ENCODE measurements around the gene TOM1L1. TPM values are rescaled to one million over a fixed set of nuclear protein-coding genes. Genes with fewer than 3 reads are reported as not detected.

TOM1L1 gene
- total RNA-seq, 1 donor from 2014 or later, result 107 TPM

DNA sequence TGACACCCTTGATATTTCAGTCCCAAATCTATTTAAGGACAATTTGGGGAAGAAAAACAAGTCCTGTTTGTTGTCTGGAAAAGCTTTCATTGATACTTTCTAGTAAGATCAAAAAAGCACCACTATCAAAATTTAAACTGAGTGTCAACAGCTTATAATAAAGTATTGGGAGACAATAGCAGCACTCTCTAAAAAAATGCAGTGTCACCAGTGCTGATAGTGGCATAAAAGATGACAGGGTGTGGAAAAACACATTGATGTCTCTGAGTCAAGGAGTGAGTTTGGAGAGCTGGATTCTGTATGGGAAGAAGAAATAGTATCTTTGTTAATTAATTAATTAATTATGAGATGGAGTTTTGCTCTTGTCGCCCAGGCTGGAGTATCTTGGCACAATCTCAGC, 8.3 kb upstream of the TOM1L1 start:
- TF ChIP-seq, protein P1, sequence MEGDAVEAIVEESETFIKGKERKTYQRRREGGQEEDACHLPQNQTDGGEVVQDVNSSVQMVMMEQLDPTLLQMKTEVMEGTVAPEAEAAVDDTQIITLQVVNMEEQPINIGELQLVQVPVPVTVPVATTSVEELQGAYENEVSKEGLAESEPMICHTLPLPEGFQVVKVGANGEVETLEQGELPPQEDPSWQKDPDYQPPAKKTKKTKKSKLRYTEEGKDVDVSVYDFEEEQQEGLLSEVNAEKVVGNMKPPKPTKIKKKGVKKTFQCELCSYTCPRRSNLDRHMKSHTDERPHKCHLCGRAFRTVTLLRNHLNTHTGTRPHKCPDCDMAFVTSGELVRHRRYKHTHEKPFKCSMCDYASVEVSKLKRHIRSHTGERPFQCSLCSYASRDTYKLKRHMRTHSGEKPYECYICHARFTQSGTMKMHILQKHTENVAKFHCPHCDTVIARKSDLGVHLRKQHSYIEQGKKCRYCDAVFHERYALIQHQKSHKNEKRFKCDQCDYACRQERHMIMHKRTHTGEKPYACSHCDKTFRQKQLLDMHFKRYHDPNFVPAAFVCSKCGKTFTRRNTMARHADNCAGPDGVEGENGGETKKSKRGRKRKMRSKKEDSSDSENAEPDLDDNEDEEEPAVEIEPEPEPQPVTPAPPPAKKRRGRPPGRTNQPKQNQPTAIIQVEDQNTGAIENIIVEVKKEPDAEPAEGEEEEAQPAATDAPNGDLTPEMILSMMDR (IDR thresholded peaks at IDR 0.05), result no peak
- TF ChIP-seq EZH2phosphoT487 (IDR thresholded peaks at IDR 0.05) (no peak), EZH2 (IDR thresholded peaks at IDR 0.05) (no peak)

DNA sequence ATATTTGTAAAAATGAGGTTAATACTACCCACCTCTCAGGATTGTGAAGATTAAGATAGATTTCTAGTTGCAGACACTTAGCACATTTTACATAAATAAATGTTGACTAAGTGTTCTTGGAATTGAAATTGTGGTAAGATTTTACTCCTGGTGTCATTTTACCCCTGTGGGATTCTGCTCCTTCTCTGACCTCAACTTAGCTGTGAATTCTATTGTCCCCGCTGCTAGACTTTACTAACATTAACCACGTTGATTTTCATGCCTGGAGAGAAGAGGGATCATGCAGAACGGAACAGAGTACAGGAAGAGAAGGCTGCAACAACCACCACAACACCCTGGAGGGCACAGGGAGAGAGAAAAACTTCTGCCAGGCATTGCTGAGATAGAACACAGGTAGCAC, 2.1 kb upstream of the TOM1L1 start:
- H3K27me3 ChIP-seq, result no peaks in the 10 kb centered on the region
- H3K4me2 ChIP-seq, result no peak overlapping the region
- H3K4me1 ChIP-seq, result peaks cover 10% of the 10 kb centered on the region
- Mint-ChIP-seq H3K27ac (no peak overlapping the region), H3K4me1 (peaks cover 26% of the 10 kb centered on the region), H3K9me3 (no peaks in the 10 kb centered on the region), H3K4me3 (peak overlapping the region; percentile 6), H3K36me3 (peaks cover 2% of the 10 kb centered on the region), H3K27me3 (ENCODE audit: insufficient read depth, low read depth) (peaks cover 6% of the 10 kb centered on the region)
- H3K27ac ChIP-seq, result no peak overlapping the region
- H3K9ac ChIP-seq, result no peak overlapping the region
- H3K4me3 ChIP-seq, result no peak overlapping the region
- H2AFZ ChIP-seq (replicated peaks), result no peak overlapping the region
- no peaks in the 10 kb centered on the region for H3K36me3 ChIP-seq
- H3K9me3 ChIP-seq (ENCODE audit: low read depth), result no peaks in the 10 kb centered on the region
- no peaks in the 10 kb centered on the region for H3K79me2 ChIP-seq (ENCODE audit: low read depth)
- no peaks in the 10 kb centered on the region for H4K20me1 ChIP-seq (ENCODE audit: low read depth)
- TF ChIP-seq, protein P1 (IDR thresholded peaks at IDR 0.05), result no peak
- TF ChIP-seq EZH2 (IDR thresholded peaks at IDR 0.05) (no peak), EZH2phosphoT487 (IDR thresholded peaks at IDR 0.05) (no peak)
- peaks cover 17% of the 10 kb centered on the region for H3F3A ChIP-seq (ENCODE audit: low read depth)
- DNase-seq (ENCODE audit: low spot score), result no peak

More for the DNA sequence above, 8.3 kb upstream of the TOM1L1 start:
- H3K36me3 ChIP-seq, result no peaks in the 10 kb centered on the region
- no peak overlapping the region for H3K4me3 Mint-ChIP-seq
- H3K27me3 ChIP-seq, result no peaks in the 10 kb centered on the region
- peaks cover 5% of the 10 kb centered on the region for H3K4me1 Mint-ChIP-seq
- H3K9ac ChIP-seq, result no peak overlapping the region
- H3K79me2 ChIP-seq (ENCODE audit: low read depth), result no peaks in the 10 kb centered on the region
- H3K4me3 ChIP-seq, result no peak overlapping the region
- H3K27ac Mint-ChIP-seq, result no peak overlapping the region
- H3K4me1 ChIP-seq, result no peaks in the 10 kb centered on the region
- no peaks in the 10 kb centered on the region for H4K20me1 ChIP-seq (ENCODE audit: low read depth)
- H3K27ac ChIP-seq, result no peak overlapping the region
- no peaks in the 10 kb centered on the region for H3K36me3 Mint-ChIP-seq
- no peak for DNase-seq (ENCODE audit: low spot score)
- H3K27me3 Mint-ChIP-seq (ENCODE audit: insufficient read depth, low read depth), result peaks cover 5% of the 10 kb centered on the region
- H2AFZ ChIP-seq (replicated peaks), result no peak overlapping the region
- H3K4me2 ChIP-seq, result no peak overlapping the region
- no peaks in the 10 kb centered on the region for H3K9me3 ChIP-seq (ENCODE audit: low read depth)
- H3F3A ChIP-seq (ENCODE audit: low read depth), result no peaks in the 10 kb centered on the region
- H3K9me3 Mint-ChIP-seq, result no peaks in the 10 kb centered on the region

DNA sequence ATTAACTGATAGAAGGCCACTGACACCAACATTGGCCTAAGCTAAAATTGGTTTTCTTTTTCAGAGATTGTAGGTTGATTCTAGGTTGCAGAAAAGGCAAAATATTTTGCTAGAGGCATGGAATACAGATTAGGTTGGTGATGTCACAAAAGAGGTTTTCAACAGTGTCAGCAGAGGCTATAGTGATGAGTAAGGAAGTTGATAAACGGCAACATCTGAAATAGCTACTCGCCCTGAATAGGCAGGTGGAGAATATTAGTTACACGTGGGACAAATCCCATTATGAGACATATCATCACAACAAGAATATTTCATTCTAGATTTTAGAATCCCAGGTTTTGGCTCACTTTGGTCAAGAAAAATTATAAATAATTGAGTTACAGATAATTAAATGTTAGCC, 1.5 kb upstream of the TOM1L1 start:
- Histone ChIP-seq H3K4me2 (no peak overlapping the region), H3K36me3 (no peaks in the 10 kb centered on the region), H3K27me3 (no peaks in the 10 kb centered on the region), H3K4me3 (no peak overlapping the region), H4K20me1 (ENCODE audit: low read depth) (no peaks in the 10 kb centered on the region), H2AFZ (replicated peaks) (no peak overlapping the region), H3K4me1 (peaks cover 10% of the 10 kb centered on the region), H3K9ac (no peak overlapping the region), H3F3A (ENCODE audit: low read depth) (peaks cover 17% of the 10 kb centered on the region), H3K9me3 (ENCODE audit: low read depth) (no peaks in the 10 kb centered on the region), H3K79me2 (ENCODE audit: low read depth) (peaks cover under 1% of the 10 kb centered on the region), H3K27ac (no peak overlapping the region)
- H3K9me3 Mint-ChIP-seq, result no peaks in the 10 kb centered on the region
- H3K27me3 Mint-ChIP-seq (ENCODE audit: insufficient read depth, low read depth), result peaks cover 6% of the 10 kb centered on the region
- DNase-seq (ENCODE audit: low spot score), result no peak
- H3K4me3 Mint-ChIP-seq, result peak overlapping the region; percentile 10
- H3K4me1 Mint-ChIP-seq, result peaks cover 26% of the 10 kb centered on the region
- TF ChIP-seq, protein P1 (IDR thresholded peaks at IDR 0.05), result no peak
- no peak for TF ChIP-seq EZH2 (IDR thresholded peaks at IDR 0.05)
- TF ChIP-seq EZH2phosphoT487 (IDR thresholded peaks at IDR 0.05), result no peak
- H3K27ac Mint-ChIP-seq, result no peak overlapping the region
- peaks cover 6% of the 10 kb centered on the region for H3K36me3 Mint-ChIP-seq

Data from neural progenitor cell (in vitro differentiated cells).